Ectodermal cell (in vitro differentiated cells): ENCODE results near the gene ABLIM1.

Experiments used
- H3K27ac ChIP-seq: 2 replicates; pipeline ENCODE4 v1.7.0; 2013; ENCODE audit warnings: mild to moderate bottlenecking, low read depth, low read length; ENCODE audit not compliant: insufficient read depth, poor library complexity, severe bottlenecking
- H3K27me3 ChIP-seq: 2 replicates; pipeline ENCODE4 v1.7.0; 2013; ENCODE audit warnings: mild to moderate bottlenecking, low read length; ENCODE audit not compliant: insufficient read depth, control insufficient read depth, poor library complexity, severe bottlenecking
- H3K36me3 ChIP-seq: one replicate; pipeline ENCODE4 v1.7.0; 2013; ENCODE audit warnings: low read length; ENCODE audit not compliant: control insufficient read depth, insufficient read depth
- H3K4me1 ChIP-seq: one replicate; pipeline ENCODE4 v1.7.0; 2013; ENCODE audit warnings: low read length; ENCODE audit not compliant: control insufficient read depth, insufficient read depth
- H3K4me3 ChIP-seq: 2 replicates; pipeline ENCODE4 v1.7.0; 2013; ENCODE audit warnings: low read depth, low read length, control low read depth; ENCODE audit not compliant: insufficient read depth
- H3K9me3 ChIP-seq: 2 replicates; pipeline ENCODE4 v1.7.0; 2013; ENCODE audit warnings: mild to moderate bottlenecking, low read length, moderate library complexity; ENCODE audit not compliant: control insufficient read depth
- WGBS, 2 experiments: methylation state at CpG; one replicate each; pipeline ENCODE4 v1.1.7; 2013; ENCODE audit warnings: missing lambda C conversion rate in 2 of 2; 5-methylcytosine and 5-hydroxymethylcytosine counted together

Gene ABLIM1

GRCh38 chr10:114681542-114681941, 23.5 kb upstream of the ABLIM1 start:
- Histone ChIP-seq H3K27ac (no peak overlapping the region), H3K9me3 (no peaks in the 10 kb centered on the region), H3K4me1 (peaks cover 7% of the 10 kb centered on the region), H3K27me3 (no peaks in the 10 kb centered on the region), H3K36me3 (no peaks in the 10 kb centered on the region), H3K4me3 (no peak overlapping the region)
- 88 to 89% methylated on average over 5 of the region's 5 CpGs for WGBS, 2 experiments

GRCh38 chr10:114680543-114681117, 22.6 kb upstream of the ABLIM1 start:
- Histone ChIP-seq H3K9me3 (no peaks in the 10 kb centered on the region), H3K4me1 (peaks cover 7% of the 10 kb centered on the region), H3K36me3 (no peaks in the 10 kb centered on the region), H3K4me3 (no peak overlapping the region), H3K27ac (no peak overlapping the region), H3K27me3 (no peaks in the 10 kb centered on the region)
- WGBS, 2 experiments: 92 to 97% methylated on average over 3 of the region's 3 CpGs

DNA sequence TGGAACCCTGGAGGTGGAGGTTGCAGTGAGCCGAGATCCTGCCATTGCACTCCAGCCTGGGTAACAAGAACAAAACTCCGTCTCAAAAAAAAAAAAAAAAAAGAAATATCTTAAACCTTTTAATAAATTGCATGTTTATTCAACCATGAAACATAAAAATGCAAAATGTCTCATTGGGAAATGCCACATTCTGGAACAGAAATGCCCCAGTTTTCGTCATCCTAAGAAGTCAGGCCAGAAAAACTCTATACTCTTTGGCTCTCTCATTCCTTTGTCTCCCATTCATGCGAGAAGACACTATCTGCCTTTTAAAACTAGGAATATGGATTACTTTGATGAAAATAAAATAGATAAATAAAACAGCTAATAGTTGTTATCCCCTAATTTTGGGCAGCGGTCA, 21.5 kb upstream of the ABLIM1 start:
- H3K27me3 ChIP-seq: no peaks in the 10 kb centered on the region
- peaks cover 7% of the 10 kb centered on the region for H3K4me1 ChIP-seq
- H3K27ac ChIP-seq: no peak overlapping the region
- no peaks in the 10 kb centered on the region for H3K9me3 ChIP-seq
- 89 to 94% methylated on average over 1 to 3 of the region's 5 CpGs for WGBS, 2 experiments
- H3K36me3 ChIP-seq: no peaks in the 10 kb centered on the region
- no peak overlapping the region for H3K4me3 ChIP-seq

DNA sequence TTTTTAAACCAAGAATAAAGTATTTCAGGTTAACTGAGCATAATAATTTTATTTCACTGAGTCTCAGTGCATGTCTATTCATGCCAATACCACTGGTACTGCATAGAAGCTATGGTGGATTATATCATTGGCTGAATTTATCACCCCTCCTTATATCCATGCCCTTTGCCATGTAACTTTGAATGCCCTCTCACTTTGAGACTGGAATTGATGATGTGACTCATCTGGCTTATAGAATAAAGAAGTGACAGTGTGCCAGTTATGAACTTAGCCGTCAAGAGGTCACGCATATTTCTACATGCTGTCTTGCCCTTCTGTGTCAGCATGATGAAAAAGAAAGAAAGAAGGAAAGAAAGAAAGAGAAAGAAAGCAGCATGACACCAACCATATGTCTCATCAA, 20.7 kb upstream of the ABLIM1 start:
- peaks cover 7% of the 10 kb centered on the region for H3K4me1 ChIP-seq
- no peaks in the 10 kb centered on the region for H3K36me3 ChIP-seq
- H3K27me3 ChIP-seq: no peaks in the 10 kb centered on the region
- H3K27ac ChIP-seq: no peak overlapping the region
- H3K4me3 ChIP-seq: no peak overlapping the region
- H3K9me3 ChIP-seq: no peaks in the 10 kb centered on the region
- 93 to 96% methylated on average over 2 of the region's 2 CpGs for WGBS, 2 experiments

- Histone ChIP-seq H3K36me3 (no peaks in the 10 kb centered on the region), H3K4me1 (peaks cover 7% of the 10 kb centered on the region), H3K4me3 (no peak overlapping the region), H3K27me3 (no peaks in the 10 kb centered on the region), H3K27ac (no peak overlapping the region), H3K9me3 (no peaks in the 10 kb centered on the region)
- WGBS, 2 experiments: 85 to 93% methylated on average over 4 of the region's 4 CpGs
Measured at GRCh38 chr10:114678336-114678735, 20.3 kb upstream of the ABLIM1 start.

GRCh38 chr10:114674346-114674745, 16.3 kb upstream of the ABLIM1 start:
- Histone ChIP-seq H3K4me3 (no peak overlapping the region), H3K27me3 (no peaks in the 10 kb centered on the region), H3K36me3 (no peaks in the 10 kb centered on the region), H3K4me1 (peaks cover 7% of the 10 kb centered on the region), H3K27ac (no peak overlapping the region), H3K9me3 (no peaks in the 10 kb centered on the region)
- 95 to 100% methylated on average over 3 of the region's 4 CpGs for WGBS, 2 experiments

DNA sequence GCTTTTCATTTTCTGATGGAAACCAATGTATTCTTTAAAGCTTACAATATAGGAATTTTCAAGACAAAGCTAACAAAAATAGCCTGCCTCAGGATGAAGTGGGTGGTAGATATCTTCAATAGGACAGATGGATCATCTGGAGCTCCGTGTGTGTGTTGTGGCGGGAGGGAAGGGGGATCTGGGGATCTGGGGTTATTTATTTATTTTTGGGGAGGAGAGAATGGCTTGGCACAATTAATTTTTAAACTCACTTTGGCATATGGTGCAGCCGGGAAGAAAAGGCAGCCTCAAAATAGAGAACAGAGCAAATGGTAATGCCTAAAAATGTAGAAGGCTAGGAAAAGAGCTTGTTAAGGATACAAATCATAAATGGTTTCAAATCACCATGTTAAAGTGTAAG, 11.6 kb upstream of the ABLIM1 start:
- WGBS, 2 experiments: 84 to 86% methylated on average over 3 of the region's 3 CpGs
- Histone ChIP-seq H3K36me3 (no peaks in the 10 kb centered on the region), H3K4me1 (no peaks in the 10 kb centered on the region)

GRCh38 chr10:114668375-114669080, 10.5 kb upstream of the ABLIM1 start:
- Histone ChIP-seq H3K9me3 (no peaks in the 10 kb centered on the region), H3K27me3 (no peaks in the 10 kb centered on the region), H3K36me3 (no peaks in the 10 kb centered on the region), H3K27ac (no peak overlapping the region), H3K4me1 (no peaks in the 10 kb centered on the region), H3K4me3 (no peak overlapping the region)
- 94% methylated on average over 6 of the region's 6 CpGs for WGBS, 2 experiments

More for the DNA sequence above, 11.6 kb upstream of the ABLIM1 start:
- no peak overlapping the region for H3K27ac ChIP-seq
- no peaks in the 10 kb centered on the region for H3K27me3 ChIP-seq
- no peaks in the 10 kb centered on the region for H3K9me3 ChIP-seq
- no peak overlapping the region for H3K4me3 ChIP-seq

DNA sequence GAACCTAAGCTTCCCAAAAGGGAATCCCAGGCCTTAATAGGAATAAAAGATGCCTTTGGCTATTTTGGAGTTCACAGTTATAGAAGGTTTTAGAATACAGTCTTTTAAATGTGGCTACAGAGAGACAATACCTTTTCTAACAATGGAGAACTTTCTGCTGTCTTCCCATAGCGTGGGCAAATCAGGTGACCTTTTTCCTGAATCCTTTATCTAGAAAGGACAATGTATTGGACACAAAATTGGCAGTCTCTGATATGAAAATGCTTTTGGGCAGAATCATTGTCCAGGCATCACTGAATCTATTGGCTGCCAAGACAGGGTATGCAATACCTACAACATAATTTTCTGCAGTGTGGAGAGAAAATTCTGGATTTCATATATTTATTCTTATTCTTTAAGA, 7.8 kb upstream of the ABLIM1 start:
- H3K27ac ChIP-seq: no peak overlapping the region
- 83 to 90% methylated on average over 1 of the region's 1 CpG for WGBS, 2 experiments
- H3K27me3 ChIP-seq: no peaks in the 10 kb centered on the region
- no peak overlapping the region for H3K4me3 ChIP-seq
- peaks cover 3% of the 10 kb centered on the region for H3K4me1 ChIP-seq
- H3K9me3 ChIP-seq: no peaks in the 10 kb centered on the region
- H3K36me3 ChIP-seq: no peaks in the 10 kb centered on the region

DNA sequence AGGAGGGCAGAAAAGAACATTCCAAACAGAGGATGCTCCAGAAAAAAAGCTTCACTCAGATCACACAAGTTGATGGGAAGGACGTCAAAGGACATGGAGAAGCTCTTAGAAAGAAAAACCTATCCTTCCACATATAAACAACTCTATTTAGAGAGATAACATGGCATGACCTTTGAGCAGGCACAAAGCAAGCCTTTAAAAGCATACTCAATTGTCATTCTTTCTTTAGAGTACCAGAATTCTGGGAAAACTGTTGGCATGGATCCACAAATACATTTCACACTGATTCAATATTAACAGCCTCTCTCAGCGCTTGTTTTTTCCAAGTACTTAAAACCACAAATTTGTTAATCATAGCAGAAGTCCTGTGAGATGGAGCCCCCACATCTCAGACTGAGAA, 7.3 kb upstream of the ABLIM1 start:
- Histone ChIP-seq H3K36me3 (no peaks in the 10 kb centered on the region), H3K4me3 (no peak overlapping the region), H3K4me1 (peaks cover 3% of the 10 kb centered on the region), H3K9me3 (no peaks in the 10 kb centered on the region), H3K27ac (no peak overlapping the region), H3K27me3 (no peaks in the 10 kb centered on the region)
- 84 to 88% methylated on average over 2 of the region's 2 CpGs for WGBS, 2 experiments
